Mesenchymal stem cell (in vitro differentiated cells and primary cell): ENCODE measurements around the gene SLC24A5.

Experiments
- DNase-seq: peaks from one replicate; pipeline ENCODE4 v3.0.0-alpha.2; 2013
- H2AFZ ChIP-seq: one replicate; pipeline ENCODE4 v1.6.1; 2013; ENCODE audit warnings: low read depth, mild to moderate bottlenecking, control low read depth, inconsistent platforms, low read length, moderate library complexity
- H2AK5ac ChIP-seq: 2 replicates; pipeline ENCODE4 v1.6.1; 2013; ENCODE audit warnings: low read length, moderate library complexity, mild to moderate bottlenecking, inconsistent platforms; ENCODE audit not compliant: severe bottlenecking
- H2BK120ac ChIP-seq: one replicate; pipeline ENCODE4 v1.6.1; 2013; ENCODE audit warnings: low read depth, mild to moderate bottlenecking, inconsistent platforms, low read length, moderate library complexity
- H2BK12ac ChIP-seq, 2 experiments: one replicate each; pipeline ENCODE4 v1.6.1; 2013; ENCODE audit warnings: inconsistent platforms in 2 of 2, low read length in 2 of 2, mild to moderate bottlenecking in 2 of 2, moderate library complexity in 2 of 2, control low read depth in 1 of 2
- H2BK15ac ChIP-seq: one replicate; pipeline ENCODE4 v1.6.1; 2013; ENCODE audit warnings: mild to moderate bottlenecking, low read depth, inconsistent platforms; ENCODE audit not compliant: poor library complexity, severe bottlenecking
- H2BK5ac ChIP-seq: 2 replicates; pipeline ENCODE4 v1.6.1; 2013; ENCODE audit warnings: low read depth, mild to moderate bottlenecking, low read length, control low read depth, inconsistent platforms; ENCODE audit not compliant: poor library complexity, severe bottlenecking
- H3K14ac ChIP-seq, 2 experiments: one replicate each; pipeline ENCODE4 v1.6.1; 2013; ENCODE audit warnings: inconsistent platforms in 2 of 2, low read length in 2 of 2, control low read depth in 1 of 2, mild to moderate bottlenecking in 1 of 2, moderate library complexity in 1 of 2
- H3K18ac ChIP-seq, 2 experiments: one replicate each; pipeline ENCODE4 v1.6.1; 2013; ENCODE audit warnings: inconsistent platforms in 2 of 2, low read length in 2 of 2, control low read depth in 1 of 2, low read depth in 1 of 2, mild to moderate bottlenecking in 1 of 2
- H3K23ac ChIP-seq, 2 experiments: one replicate each; pipeline ENCODE4 v1.6.1; 2013; ENCODE audit warnings: inconsistent platforms in 2 of 2, low read length in 2 of 2, mild to moderate bottlenecking in 2 of 2, moderate library complexity in 2 of 2, control low read depth in 1 of 2
- H3K27ac ChIP-seq: 2 replicates; pipeline ENCODE4 v1.5.1; 2013; ENCODE audit warnings: mild to moderate bottlenecking, moderate library complexity, low read length, control low read depth, inconsistent platforms; ENCODE audit not compliant: poor library complexity, severe bottlenecking
- H3K27me3 ChIP-seq, 2 experiments: 2 replicates each; pipeline versions ENCODE4 v1.6.1 to v1.7.0; 2013; ENCODE audit warnings: low read length in 2 of 2, mild to moderate bottlenecking in 2 of 2, moderate library complexity in 2 of 2, control low read depth in 1 of 2, inconsistent platforms in 1 of 2; ENCODE audit not compliant: control insufficient read depth in 1 of 2, insufficient read depth in 1 of 2
- H3K36me3 ChIP-seq, 2 experiments: 2 replicates each; pipeline versions ENCODE4 v1.6.1 to v1.7.0; 2013; ENCODE audit warnings: low read length in 2 of 2, control low read depth in 1 of 2, inconsistent platforms in 1 of 2, low read depth in 1 of 2, mild to moderate bottlenecking in 1 of 2; ENCODE audit not compliant: insufficient read depth in 2 of 2, control insufficient read depth in 1 of 2
- H3K4ac ChIP-seq, 2 experiments: one replicate each; pipeline ENCODE4 v1.6.1; 2013; ENCODE audit warnings: inconsistent platforms in 2 of 2, low read length in 2 of 2, mild to moderate bottlenecking in 2 of 2, moderate library complexity in 2 of 2, control low read depth in 1 of 2, low read depth in 1 of 2
- H3K4me1 ChIP-seq: 2 replicates; pipeline ENCODE4 v1.6.1; 2013; ENCODE audit warnings: low read depth, low read length, control low read depth; ENCODE audit not compliant: control insufficient read depth, insufficient read depth
- H3K4me2 ChIP-seq: 2 replicates; pipeline ENCODE4 v1.6.1; 2013; ENCODE audit warnings: low read length, mild to moderate bottlenecking, inconsistent platforms; ENCODE audit not compliant: poor library complexity, severe bottlenecking
- H3K4me3 ChIP-seq, 2 experiments: 2 replicates each; pipeline versions ENCODE4 v1.5.1 to v1.7.0; 2013; ENCODE audit warnings: low read length in 2 of 2, mild to moderate bottlenecking in 2 of 2, control low read depth in 1 of 2, low read depth in 1 of 2; ENCODE audit not compliant: insufficient read depth in 1 of 2
- H3K79me1 ChIP-seq: replicated peaks from 2 replicates; pipeline ENCODE4 v1.6.1; 2013; ENCODE audit warnings: mild to moderate bottlenecking, control low read depth, low read length, inconsistent platforms; ENCODE audit not compliant: poor library complexity, severe bottlenecking
- H3K9ac ChIP-seq: 2 replicates; pipeline ENCODE4 v1.7.0; 2013; ENCODE audit warnings: mild to moderate bottlenecking, low read length, moderate library complexity
- H3K9me3 ChIP-seq: 2 replicates; pipeline ENCODE4 v1.7.0; 2013; ENCODE audit warnings: mild to moderate bottlenecking, low read length; ENCODE audit not compliant: control insufficient read depth
- H4K8ac ChIP-seq: one replicate; pipeline ENCODE4 v1.6.1; 2013; ENCODE audit warnings: inconsistent platforms, mild to moderate bottlenecking, low read length, moderate library complexity
- H4K91ac ChIP-seq: one replicate; pipeline ENCODE4 v1.6.1; 2013; ENCODE audit warnings: mild to moderate bottlenecking, low read length, inconsistent platforms
- WGBS: methylation state at CpG from one replicate; pipeline ENCODE4 v1.1.7; 2013; ENCODE audit warnings: mixed read lengths; 5-methylcytosine and 5-hydroxymethylcytosine counted together

The SLC24A5 gene

GRCh38 chr15:48086576-48086975 is 34.2 kb upstream of the SLC24A5 start:
- Histone ChIP-seq H2AK5ac (no peak overlapping the region), H2BK12ac (no peak overlapping the region), H3K79me1 (no peaks in the 10 kb centered on the region), H3K27ac (no peak overlapping the region), H2BK15ac (no peak overlapping the region), H3K4me3 (no peak overlapping the region), H3K9ac (no peak overlapping the region), H3K36me3 (no peaks in the 10 kb centered on the region), H3K9me3 (no peaks in the 10 kb centered on the region), H3K14ac (no peak overlapping the region), H2AFZ (no peak overlapping the region), H3K23ac (no peak overlapping the region), H4K91ac (no peak overlapping the region), H3K18ac (no peak overlapping the region), H4K8ac (no peak overlapping the region), H3K4me2 (no peak overlapping the region), H2BK120ac (no peak overlapping the region), H3K4me1 (peaks cover 1% of the 10 kb centered on the region), H3K27me3 (peaks cover 0 to 61% of the 10 kb centered on the region in 2 experiments), H2BK5ac (no peak overlapping the region), H3K4ac (no peak overlapping the region)
- 79% methylated on average over 4 of the region's 5 CpGs for WGBS
- no peak for DNase-seq

GRCh38 chr15:48087844-48088243 is 32.9 kb upstream of the SLC24A5 start:
- Histone ChIP-seq H4K8ac (no peak overlapping the region), H4K91ac (no peak overlapping the region), H3K27ac (no peak overlapping the region), H2AK5ac (peak overlapping the region; percentile 26), H2BK5ac (no peak overlapping the region), H3K14ac (peak overlapping the region in 1 of 2 experiments; percentile 22), H3K9ac (no peak overlapping the region), H3K36me3 (no peaks in the 10 kb centered on the region), H3K9me3 (no peaks in the 10 kb centered on the region), H2BK12ac (peak overlapping the region in 1 of 2 experiments; percentile 82), H3K4ac (no peak overlapping the region), H3K4me1 (peaks cover 1% of the 10 kb centered on the region), H2BK15ac (no peak overlapping the region), H3K27me3 (peaks cover 0 to 55% of the 10 kb centered on the region in 2 experiments), H2BK120ac (no peak overlapping the region), H3K4me2 (no peak overlapping the region), H3K23ac (no peak overlapping the region), H2AFZ (no peak overlapping the region), H3K79me1 (no peaks in the 10 kb centered on the region), H3K18ac (peak overlapping the region in 1 of 2 experiments; percentile 15), H3K4me3 (no peak overlapping the region)
- DNase-seq, result no peak
- 99% methylated on average over 3 of the region's 3 CpGs for WGBS

GRCh38 chr15:48089702-48090101 is 31.1 kb upstream of the SLC24A5 start:
- Histone ChIP-seq H3K18ac (peak overlapping the region in 1 of 2 experiments; percentile 11), H3K4me3 (no peak overlapping the region), H2AFZ (no peak overlapping the region), H3K9ac (no peak overlapping the region), H3K79me1 (no peaks in the 10 kb centered on the region), H3K9me3 (no peaks in the 10 kb centered on the region), H2BK5ac (no peak overlapping the region), H3K4ac (no peak overlapping the region), H2BK12ac (no peak overlapping the region), H3K27ac (no peak overlapping the region), H3K23ac (no peak overlapping the region), H4K91ac (no peak overlapping the region), H3K27me3 (peaks cover 0 to 49% of the 10 kb centered on the region in 2 experiments), H3K4me1 (peaks cover 1% of the 10 kb centered on the region), H2AK5ac (no peak overlapping the region), H2BK120ac (no peak overlapping the region), H2BK15ac (no peak overlapping the region), H3K36me3 (no peaks in the 10 kb centered on the region), H3K4me2 (no peak overlapping the region), H3K14ac (no peak overlapping the region), H4K8ac (no peak overlapping the region)
- 85% methylated on average over 6 of the region's 6 CpGs for WGBS
- no peak for DNase-seq

- no peak overlapping the region for H2BK5ac ChIP-seq
- H3K4me1 ChIP-seq, result peaks cover 1% of the 10 kb centered on the region
- H3K27me3 ChIP-seq, result peaks cover 0 to 46% of the 10 kb centered on the region in 2 experiments
- no peak overlapping the region for H3K27ac ChIP-seq
- no peaks in the 10 kb centered on the region for H3K79me1 ChIP-seq
- WGBS, result 71% methylated on average over 2 of the region's 2 CpGs
- H3K9me3 ChIP-seq, result no peaks in the 10 kb centered on the region
- H2BK12ac ChIP-seq, result no peak overlapping the region
- no peak overlapping the region for H4K8ac ChIP-seq
- no peak overlapping the region for H3K9ac ChIP-seq
- H3K14ac ChIP-seq, result no peak overlapping the region
- no peak overlapping the region for H4K91ac ChIP-seq
- H3K18ac ChIP-seq, result peak overlapping the region in 1 of 2 experiments; percentile 11
- H3K4me3 ChIP-seq, result no peak overlapping the region
- H2BK120ac ChIP-seq, result no peak overlapping the region
- no peaks in the 10 kb centered on the region for H3K36me3 ChIP-seq
- no peak overlapping the region for H3K4me2 ChIP-seq
- peak; percentile 28 for DNase-seq
- H3K23ac ChIP-seq, result no peak overlapping the region
- H3K4ac ChIP-seq, result no peak overlapping the region
- H2AK5ac ChIP-seq, result no peak overlapping the region
- H2BK15ac ChIP-seq, result no peak overlapping the region
- no peak overlapping the region for H2AFZ ChIP-seq
These were observed 30.7 kb upstream of the SLC24A5 start for GRCh38 chr15:48090115-48090514.
